Mesenteric fat pad (tissue), 1 donor: ENCODE measurements around the gene AQP1. TPM values are rescaled to one million over a fixed set of nuclear protein-coding genes. Genes with fewer than 3 reads are reported as not detected.
A peak's percentile ranks its signal among the peaks of the same experiment; 100 is the strongest.

Experiments
- DNase-seq: peaks from one replicate; pipeline ENCODE4 v3.0.0-alpha.2; 2020; ENCODE audit warnings: low spot score
- total RNA-seq: library from RNA; stranded (reverse); fragmentation: NEBNext Ultra II Directional; extraction: Animal tissue kit (Norgen Biotek cat#: 25700); gene quantifications from one replicate; pipeline ENCODE4 v1.2.1, GENCODE V29; 2021
- donor health status: DM: yes; HTN: yes; CAD: no.

AQP1 gene
- total RNA-seq, 1 donor from 2014 or later: 140 TPM

DNA sequence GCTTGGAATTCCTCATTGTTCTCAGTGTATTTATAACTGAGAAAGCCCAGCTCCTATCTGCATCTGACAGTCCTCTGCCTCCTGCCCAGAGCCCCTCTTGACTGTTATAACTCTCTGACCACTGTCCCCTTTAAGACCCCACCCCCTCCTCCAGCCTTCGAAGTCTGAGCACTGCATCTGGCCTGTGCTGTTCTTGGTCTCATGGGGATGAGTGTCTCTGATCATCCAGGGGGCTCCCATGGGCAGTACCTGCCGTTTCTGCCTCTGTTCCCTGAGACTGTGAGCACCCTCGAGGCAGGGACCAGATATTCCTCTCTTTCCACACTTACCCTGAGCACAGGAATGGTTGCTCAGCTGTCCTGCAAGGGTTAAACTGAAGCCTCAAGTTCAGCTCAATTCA is 59.8 kb downstream of the AQP1 start:
- DNase-seq: no peak

DNA sequence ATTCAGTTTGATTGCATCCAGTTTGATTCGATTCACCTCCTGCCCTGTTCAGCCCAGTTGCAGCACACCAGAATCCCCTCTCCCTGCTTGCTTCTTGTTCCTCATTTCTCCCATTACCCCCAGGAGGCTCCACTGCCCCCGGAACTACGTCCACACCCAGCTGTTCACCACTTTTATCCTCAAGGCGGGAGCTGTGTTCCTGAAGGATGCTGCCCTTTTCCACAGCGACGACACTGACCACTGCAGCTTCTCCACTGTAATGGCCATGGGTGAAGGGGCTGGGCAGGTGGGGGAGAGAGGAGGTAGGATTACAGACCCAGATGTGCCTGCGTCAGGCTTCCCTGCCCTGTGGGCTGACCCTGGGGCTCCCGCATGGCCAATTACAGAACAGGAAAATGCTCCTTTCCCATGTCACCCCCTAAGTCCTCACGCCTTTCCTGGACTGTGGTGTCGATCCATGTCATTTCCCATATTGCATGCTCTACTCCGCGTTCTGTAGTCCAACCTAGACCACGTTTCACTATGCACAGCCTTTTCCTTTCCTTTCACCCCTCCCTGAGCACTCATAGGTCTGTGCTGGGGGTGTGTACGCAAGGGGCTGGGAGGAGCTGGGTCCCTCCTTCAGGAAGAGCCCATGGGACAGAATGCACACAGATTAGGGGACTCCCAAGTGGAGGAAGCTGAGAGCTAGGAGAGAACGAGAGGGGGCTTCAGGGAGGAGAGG is 60.3 kb downstream of the AQP1 start:
- peak; percentile 81 for DNase-seq

DNA sequence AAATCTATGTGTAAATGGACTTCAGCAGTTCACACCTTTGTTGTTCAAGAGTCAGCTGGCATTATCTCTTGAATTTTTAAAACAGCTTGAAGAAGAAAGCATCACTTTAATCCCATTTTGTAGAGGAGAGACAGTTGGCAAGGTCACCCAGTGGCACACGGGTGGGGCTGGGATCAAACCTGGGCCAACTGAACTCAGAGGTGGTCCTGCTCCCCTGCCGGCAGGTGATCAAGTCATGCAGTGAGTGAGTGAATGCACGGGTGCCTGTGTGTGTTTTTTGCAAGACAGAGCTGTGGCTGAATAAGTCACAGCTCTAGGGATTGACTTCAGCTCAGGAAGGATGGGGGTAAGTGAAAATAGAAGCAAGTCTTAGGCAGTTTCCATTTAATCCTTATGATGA is 61.6 kb downstream of the AQP1 start:
- peak; percentile 65 for DNase-seq

DNA sequence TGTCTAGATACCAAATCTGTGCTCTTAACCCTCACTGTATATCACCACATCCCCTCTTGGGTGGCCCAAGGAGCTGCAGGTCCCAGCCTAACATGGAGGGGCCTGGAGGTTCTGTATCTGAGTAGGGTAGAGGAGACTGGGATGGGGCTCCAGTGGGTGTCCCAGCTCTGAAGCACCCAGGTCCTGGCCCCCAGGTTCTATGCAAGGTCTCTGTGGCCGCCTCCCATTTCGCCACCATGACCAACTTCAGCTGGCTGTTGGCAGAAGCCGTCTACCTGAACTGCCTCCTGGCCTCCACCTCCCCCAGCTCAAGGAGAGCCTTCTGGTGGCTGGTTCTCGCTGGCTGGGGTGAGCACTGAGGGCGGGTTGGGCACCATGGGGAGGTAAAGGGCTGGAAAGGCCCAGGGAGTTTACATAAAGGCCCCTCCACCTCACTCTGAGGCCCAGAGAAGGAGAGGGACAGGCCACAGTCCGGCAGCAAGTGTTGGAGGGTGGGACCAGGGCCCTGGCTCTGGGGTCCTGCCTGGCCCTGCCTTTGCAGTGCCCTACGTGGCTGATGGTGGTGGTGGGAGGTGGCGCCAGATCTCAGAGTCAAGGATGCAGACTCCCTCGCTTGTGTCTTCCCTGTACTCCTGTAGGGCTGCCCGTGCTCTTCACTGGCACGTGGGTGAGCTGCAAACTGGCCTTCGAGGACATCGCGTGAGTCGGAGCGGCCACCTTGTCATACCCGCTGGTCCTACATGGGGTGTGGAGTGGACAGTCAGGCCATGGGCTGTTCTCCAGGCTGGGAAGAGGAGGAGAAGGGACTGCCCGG is 62.3 kb downstream of the AQP1 start:
- DNase-seq: peak; percentile 76

GRCh38 chr7:30974605-30975255 is 63.1 kb downstream of the AQP1 start:
- peak; percentile 71 for DNase-seq

Other genes starting within 250 kb of the AQP1 start
- gene CRHR2, start 229.4 kb upstream of the AQP1 start, total RNA-seq: 0.19 TPM
- gene INMT, start 159.7 kb upstream of the AQP1 start, total RNA-seq: 44.0 TPM
- 6.8 TPM for gene MINDY4, start 140.4 kb upstream of the AQP1 start, total RNA-seq
- gene GHRHR, start 52.1 kb downstream of the AQP1 start, total RNA-seq: not detected
- 2.5 TPM for gene ADCYAP1R1, start 140.5 kb downstream of the AQP1 start, total RNA-seq